22Rv1 (cell line): Measurements from ENCODE around the gene METTL27.

ENCODE experiments used
- CTCF ChIP-seq: fragments of 450-650 bp; IDR thresholded peaks from 2 replicates; pipeline ENCODE4 v1.5.1; 2017; ENCODE audit warnings: mild to moderate bottlenecking
- ZFX ChIP-seq: fragments of 450-650 bp; IDR thresholded peaks from 2 replicates; pipeline ENCODE4 v1.6.1; 2017; ENCODE audit warnings: antibody characterized with exemption, borderline replicate concordance

GRCh38 chr7:73799282-73800141 lies 42.8 kb downstream of the METTL27 start:
- TF ChIP-seq CTCF (no peak), ZFX (no peak)
